ENCODE results near the gene KRTDAP.
A peak's percentile ranks its signal among the peaks of the same experiment; 100 is the strongest.

Gene KRTDAP

GRCh38 chr19:35512831-35513627, 22.8 kb upstream of the KRTDAP start:
- DNase-seq = no peak

- DNase-seq = no peak
Measured at GRCh38 chr19:35511337-35511736, 21.1 kb upstream of the KRTDAP start.

GRCh38 chr19:35510626-35510964, 20.3 kb upstream of the KRTDAP start:
- DNase-seq = no peak

GRCh38 chr19:35509861-35510625, 19.8 kb upstream of the KRTDAP start:
- peak; percentile 79 for DNase-seq

- no peak for DNase-seq
Measured at GRCh38 chr19:35509018-35509652, 18.9 kb upstream of the KRTDAP start.

- DNase-seq = no peak
Measured at GRCh38 chr19:35508129-35508528, 17.9 kb upstream of the KRTDAP start.

- DNase-seq = no peak
Measured at GRCh38 chr19:35507561-35507960, 17.3 kb upstream of the KRTDAP start.

GRCh38 chr19:35506011-35506410, 15.7 kb upstream of the KRTDAP start:
- DNase-seq = no peak

- DNase-seq = no peak
Measured at GRCh38 chr19:35502751-35503150, 12.5 kb upstream of the KRTDAP start.

GRCh38 chr19:35501684-35502083, 11.4 kb upstream of the KRTDAP start:
- DNase-seq = no peak

GRCh38 chr19:35500611-35501010, 10.3 kb upstream of the KRTDAP start:
- DNase-seq = no peak

- no peak for DNase-seq
Measured at GRCh38 chr19:35498984-35499527, 8.8 kb upstream of the KRTDAP start.

- DNase-seq = no peak
Measured at GRCh38 chr19:35498220-35498619, 8.0 kb upstream of the KRTDAP start.

GRCh38 chr19:35497406-35497805, 7.1 kb upstream of the KRTDAP start:
- DNase-seq = no peak

GRCh38 chr19:35495107-35496064, 5.1 kb upstream of the KRTDAP start:
- DNase-seq = peak; percentile 68

GRCh38 chr19:35493971-35494370, 3.7 kb upstream of the KRTDAP start:
- DNase-seq = no peak

GRCh38 chr19:35491836-35492360, 1.6 kb upstream of the KRTDAP start:
- DNase-seq = no peak

- no peak for DNase-seq
Measured at GRCh38 chr19:35488677-35489076, 1.6 kb downstream of the KRTDAP start.

GRCh38 chr19:35487656-35488182, 2.5 kb downstream of the KRTDAP start:
- DNase-seq = no peak

- DNase-seq = no peak
Measured at GRCh38 chr19:35486268-35486708, 4.0 kb downstream of the KRTDAP start.

GRCh38 chr19:35484252-35485036, 5.8 kb downstream of the KRTDAP start:
- no peak for DNase-seq
